Neural progenitor cell (in vitro differentiated cells): ENCODE data around the gene RBFOX1.

Experiments
- EZH2 ChIP-seq: fragments of 200-600 bp; sonication (generic); IDR thresholded peaks from 2 replicates; pipeline ENCODE4 v1.6.1; 2017; ENCODE audit warnings: antibody characterized with exemption, mild to moderate bottlenecking, moderate library complexity
- EZH2phosphoT487 ChIP-seq: fragments of 200-600 bp; sonication (generic); IDR thresholded peaks from 2 replicates; pipeline ENCODE4 v1.6.1; 2017; ENCODE audit warnings: antibody characterized with exemption
- TF ChIP-seq, protein P1 (sequence below): fragments of 200-600 bp; sonication (generic); IDR thresholded peaks from 2 replicates; pipeline ENCODE4 v1.5.1; 2017; ENCODE audit warnings: antibody characterized with exemption, mild to moderate bottlenecking

GRCh38 chr16:7705885-7706284 lies 373.2 kb downstream of the RBFOX1 start:
- TF ChIP-seq, protein P1, sequence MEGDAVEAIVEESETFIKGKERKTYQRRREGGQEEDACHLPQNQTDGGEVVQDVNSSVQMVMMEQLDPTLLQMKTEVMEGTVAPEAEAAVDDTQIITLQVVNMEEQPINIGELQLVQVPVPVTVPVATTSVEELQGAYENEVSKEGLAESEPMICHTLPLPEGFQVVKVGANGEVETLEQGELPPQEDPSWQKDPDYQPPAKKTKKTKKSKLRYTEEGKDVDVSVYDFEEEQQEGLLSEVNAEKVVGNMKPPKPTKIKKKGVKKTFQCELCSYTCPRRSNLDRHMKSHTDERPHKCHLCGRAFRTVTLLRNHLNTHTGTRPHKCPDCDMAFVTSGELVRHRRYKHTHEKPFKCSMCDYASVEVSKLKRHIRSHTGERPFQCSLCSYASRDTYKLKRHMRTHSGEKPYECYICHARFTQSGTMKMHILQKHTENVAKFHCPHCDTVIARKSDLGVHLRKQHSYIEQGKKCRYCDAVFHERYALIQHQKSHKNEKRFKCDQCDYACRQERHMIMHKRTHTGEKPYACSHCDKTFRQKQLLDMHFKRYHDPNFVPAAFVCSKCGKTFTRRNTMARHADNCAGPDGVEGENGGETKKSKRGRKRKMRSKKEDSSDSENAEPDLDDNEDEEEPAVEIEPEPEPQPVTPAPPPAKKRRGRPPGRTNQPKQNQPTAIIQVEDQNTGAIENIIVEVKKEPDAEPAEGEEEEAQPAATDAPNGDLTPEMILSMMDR, result no peak
- TF ChIP-seq EZH2 (no peak), EZH2phosphoT487 (no peak)
